ENCODE measurements around the gene RNASEL. TPM values are rescaled to one million over a fixed set of nuclear protein-coding genes. Genes with fewer than 3 reads are reported as not detected.
"Not testable (repeated sequence)": the region's sequence is repeated elsewhere in the genome, so short reads cannot be mapped to it uniquely, and the experiment has no call there.

Gene RNASEL
- total and polyA plus RNA-seq, 5 donors, result 2.5 to 5.7 (median 5.3) TPM

DNA sequence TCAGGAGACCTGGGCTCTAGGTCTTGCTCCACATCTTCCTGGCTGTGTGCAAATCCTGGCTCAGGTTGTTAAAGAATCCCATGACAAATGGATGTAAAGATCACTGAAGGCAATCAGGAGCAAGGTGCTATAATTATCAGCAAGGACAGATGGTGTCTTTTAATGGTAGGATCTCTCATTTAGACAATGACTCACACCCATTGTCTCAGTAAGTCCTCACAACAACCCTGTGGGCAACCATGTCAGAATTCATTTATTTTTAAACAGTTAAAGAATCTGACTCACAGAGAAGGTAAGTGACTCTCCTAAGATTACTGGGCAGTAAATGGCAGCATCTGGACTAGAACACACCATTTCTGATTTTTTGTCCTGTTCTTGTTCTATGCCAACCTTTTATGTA is 32.8 kb downstream of the RNASEL start:
- intact Hi-C loops (cut with DNase I), result no loop called here

DNA sequence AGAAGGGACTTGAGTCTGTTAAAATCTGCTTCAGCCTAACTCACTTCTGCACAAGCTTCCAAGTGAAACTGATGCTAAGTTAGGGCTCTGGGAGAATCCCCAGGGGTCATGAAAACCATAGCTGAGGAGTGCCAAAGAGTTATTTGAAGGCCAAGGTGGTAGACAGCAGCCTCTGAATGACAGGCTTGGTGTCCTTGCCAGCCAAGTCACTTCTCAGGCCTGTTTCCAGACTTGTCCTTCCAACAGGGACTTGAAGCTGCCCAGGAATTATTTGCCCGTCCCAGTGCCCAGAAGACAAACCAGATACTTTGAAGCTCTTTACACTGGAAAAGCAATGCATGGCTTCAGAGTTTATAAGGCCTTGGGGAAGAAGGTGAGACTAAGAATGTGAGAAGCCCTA is 33.6 kb downstream of the RNASEL start:
- WGBS, result 93% methylated on average over 1 of the region's 1 CpG
- H3K27me3 ChIP-seq (ENCODE audit: control insufficient read depth, insufficient read depth), result no peaks in the 10 kb centered on the region
- no peaks in the 10 kb centered on the region for H3K4me1 ChIP-seq (ENCODE audit: control insufficient read depth, insufficient read depth, low read length)
- H3K4me3 ChIP-seq (ENCODE audit: low read length), result no peak overlapping the region
- H3K27ac ChIP-seq (ENCODE audit: low read length), result no peak overlapping the region
- intact Hi-C loops (cut with DNase I), result no loop called here
- H3K9me3 ChIP-seq (ENCODE audit: control insufficient read depth, low read length), result no peaks in the 10 kb centered on the region
- DNase-seq (no peak), ATAC-seq (no peak)

More for the DNA sequence above, 32.8 kb downstream of the RNASEL start:
- no peak for ATAC-seq
- Histone ChIP-seq H3K9me3 (ENCODE audit: control insufficient read depth, low read length) (no peaks in the 10 kb centered on the region), H3K27me3 (ENCODE audit: control insufficient read depth, insufficient read depth) (no peaks in the 10 kb centered on the region), H3K4me1 (ENCODE audit: control insufficient read depth, insufficient read depth, low read length) (no peaks in the 10 kb centered on the region), H3K4me3 (ENCODE audit: low read length) (no peak overlapping the region), H3K27ac (ENCODE audit: low read length) (no peak overlapping the region)
- DNase-seq, result no peak

DNA sequence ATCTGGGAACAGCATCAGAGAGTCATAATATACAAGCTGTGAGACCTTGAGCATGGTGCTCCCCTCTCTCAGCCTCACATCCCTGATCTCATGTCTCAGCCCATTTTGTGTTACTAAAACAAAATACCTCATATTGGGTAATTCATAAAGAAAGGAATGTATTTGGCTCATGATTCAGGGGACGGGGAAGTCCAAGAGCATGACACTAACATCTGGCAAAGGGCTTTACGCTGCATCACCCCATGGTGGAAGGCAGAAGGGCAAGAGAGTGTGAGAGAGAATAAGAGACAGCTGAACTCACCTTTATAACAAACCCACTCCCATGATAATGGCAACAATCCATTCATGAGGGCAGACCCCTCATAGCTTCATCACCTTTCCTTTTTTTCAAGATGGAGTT is 36.5 kb downstream of the RNASEL start:
- peaks cover 1% of the 10 kb centered on the region for H3K4me1 ChIP-seq (ENCODE audit: control insufficient read depth, insufficient read depth, low read length)
- no peak for ATAC-seq
- no peaks in the 10 kb centered on the region for H3K9me3 ChIP-seq (ENCODE audit: control insufficient read depth, low read length)
- intact Hi-C loops (cut with DNase I), result no loop called here
- H3K27ac ChIP-seq (ENCODE audit: low read length), result no peak overlapping the region
- H3K27me3 ChIP-seq (ENCODE audit: control insufficient read depth, insufficient read depth), result no peaks in the 10 kb centered on the region
- no peak for DNase-seq
- WGBS, result 81% methylated on average over 2 of the region's 2 CpGs
- H3K4me3 ChIP-seq (ENCODE audit: low read length), result no peak overlapping the region

DNA sequence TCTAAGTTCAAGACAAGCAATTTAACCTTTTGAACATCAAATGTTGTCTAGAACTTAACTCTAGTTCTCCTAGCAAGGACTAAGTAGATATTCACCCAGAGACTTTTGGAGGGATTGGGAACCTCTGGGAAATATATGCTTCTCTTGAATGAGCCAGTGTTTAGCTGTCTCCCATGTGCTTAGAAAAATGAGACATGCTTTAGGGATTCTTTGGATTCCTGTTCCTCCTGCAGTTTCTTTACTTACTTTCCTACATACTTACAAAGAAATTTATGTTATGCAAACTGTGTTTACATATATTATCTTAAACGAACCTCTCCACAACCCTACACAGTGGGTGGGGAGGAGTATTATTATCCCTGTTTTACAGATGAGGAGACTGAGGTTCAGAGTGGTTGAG is 39.2 kb downstream of the RNASEL start:
- H3K4me3 ChIP-seq (ENCODE audit: low read length), result no peak overlapping the region
- no peak for DNase-seq
- intact Hi-C loops (cut with DNase I), result no loop called here
- H3K27me3 ChIP-seq (ENCODE audit: control insufficient read depth, insufficient read depth), result no peaks in the 10 kb centered on the region
- ATAC-seq, result no peak
- no peak overlapping the region for H3K27ac ChIP-seq (ENCODE audit: low read length)
- no peaks in the 10 kb centered on the region for H3K9me3 ChIP-seq (ENCODE audit: control insufficient read depth, low read length)
- 42% methylated on average over 1 of the region's 1 CpG for WGBS
- peaks cover 1% of the 10 kb centered on the region for H3K4me1 ChIP-seq (ENCODE audit: control insufficient read depth, insufficient read depth, low read length)

DNA sequence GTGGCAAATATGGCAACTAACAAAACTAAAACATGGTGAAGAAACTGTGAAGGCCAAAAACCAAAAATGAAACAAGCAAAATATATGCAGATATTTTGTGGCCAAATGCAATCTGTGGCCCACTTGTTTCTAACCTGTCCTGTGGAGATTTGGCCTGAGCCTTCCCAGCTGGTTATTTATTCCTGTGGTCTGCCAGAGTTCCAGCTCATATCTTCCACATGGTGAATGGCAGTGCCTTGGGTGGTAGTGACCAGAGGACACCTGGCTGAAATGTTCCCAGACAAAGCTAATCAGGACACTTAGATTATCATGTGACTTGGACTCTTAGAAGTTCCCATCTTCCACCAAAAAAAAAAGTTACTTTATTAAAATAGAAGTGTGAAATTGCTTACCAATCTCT is 39.7 kb downstream of the RNASEL start:
- DNase-seq (no peak), ATAC-seq (no peak)
- Histone ChIP-seq H3K9me3 (ENCODE audit: control insufficient read depth, low read length) (no peaks in the 10 kb centered on the region), H3K4me1 (ENCODE audit: control insufficient read depth, insufficient read depth, low read length) (peaks cover 1% of the 10 kb centered on the region), H3K4me3 (ENCODE audit: low read length) (no peak overlapping the region), H3K27me3 (ENCODE audit: control insufficient read depth, insufficient read depth) (no peaks in the 10 kb centered on the region), H3K27ac (ENCODE audit: low read length) (no peak overlapping the region)
- intact Hi-C loops (cut with DNase I), result no loop called here

DNA sequence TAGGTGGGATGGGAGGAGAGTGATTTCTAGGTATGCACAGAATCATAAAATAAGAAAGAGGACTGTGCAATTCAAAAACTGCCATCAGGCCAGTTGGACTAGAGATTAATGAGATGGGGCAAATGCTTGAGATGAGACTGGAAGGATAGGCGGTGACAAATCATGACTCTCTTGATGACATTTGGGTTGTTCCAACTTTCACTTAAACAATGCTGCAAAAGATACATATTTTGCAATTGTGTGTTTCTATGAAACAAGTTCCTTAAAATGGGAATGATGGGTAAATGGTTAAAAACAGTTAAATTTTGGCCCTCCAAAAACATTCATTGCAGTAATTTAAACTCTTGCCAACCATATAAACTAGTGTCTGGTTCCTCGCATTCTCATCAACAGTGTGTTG is 55.2 kb downstream of the RNASEL start:
- DNase-seq (no peak), ATAC-seq (no peak)
- 96% methylated on average over 2 of the region's 2 CpGs for WGBS
- no peak overlapping the region for H3K27ac ChIP-seq (ENCODE audit: low read length)
- H3K27me3 ChIP-seq (ENCODE audit: control insufficient read depth, insufficient read depth), result no peaks in the 10 kb centered on the region
- no peaks in the 10 kb centered on the region for H3K4me1 ChIP-seq (ENCODE audit: control insufficient read depth, insufficient read depth, low read length)
- intact Hi-C loops (cut with DNase I), result no loop called here
- H3K9me3 ChIP-seq (ENCODE audit: control insufficient read depth, low read length), result no peaks in the 10 kb centered on the region
- H3K4me3 ChIP-seq (ENCODE audit: low read length), result no peak overlapping the region

DNA sequence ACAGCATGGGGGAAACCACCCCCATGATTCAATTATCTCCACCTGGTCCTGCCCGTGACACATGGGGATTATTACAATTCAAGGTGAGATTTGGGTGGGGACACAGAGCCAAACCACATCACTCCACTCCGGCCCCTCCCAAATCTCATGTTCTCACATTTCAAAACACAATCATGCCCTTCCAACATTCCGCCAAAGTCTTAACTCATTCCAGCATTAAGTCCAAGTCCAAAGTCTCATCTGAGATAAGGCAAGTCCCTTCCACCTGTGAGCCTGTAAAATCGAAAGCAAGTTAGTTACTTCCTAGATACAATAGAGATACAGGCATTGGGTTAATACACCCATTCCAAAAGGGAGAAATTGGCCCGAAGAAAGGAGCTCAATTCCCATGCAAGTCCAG is 60.9 kb downstream of the RNASEL start:
- H3K4me1 ChIP-seq (ENCODE audit: control insufficient read depth, insufficient read depth, low read length); H3K9me3 ChIP-seq (ENCODE audit: control insufficient read depth, low read length); intact Hi-C loops (cut with DNase I); DNase-seq; H3K27ac ChIP-seq (ENCODE audit: low read length); H3K27me3 ChIP-seq (ENCODE audit: control insufficient read depth, insufficient read depth); H3K4me3 ChIP-seq (ENCODE audit: low read length); ATAC-seq: not testable (repeated sequence)
- 80% methylated on average over 5 of the region's 5 CpGs for WGBS

DNA sequence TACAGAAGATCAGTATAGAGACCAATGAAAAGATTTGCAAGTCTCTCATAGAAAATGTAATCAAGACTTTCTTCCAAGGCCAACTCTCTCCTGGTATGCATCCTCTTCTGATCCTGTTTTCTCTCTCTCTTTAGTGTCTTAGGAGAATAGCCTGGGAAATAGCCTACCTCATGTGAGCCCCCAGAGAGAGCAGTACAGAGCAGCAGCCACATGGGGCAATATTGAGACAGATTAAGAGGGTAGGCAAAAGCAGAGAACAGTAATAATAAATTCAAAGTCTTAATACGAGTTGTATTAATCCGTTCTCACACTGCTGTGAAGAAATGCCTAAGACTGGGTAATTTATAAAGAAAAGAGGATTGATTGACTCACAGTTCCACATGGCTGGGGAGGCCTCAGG is 61.4 kb downstream of the RNASEL start:
- Histone ChIP-seq H3K27ac (ENCODE audit: low read length) (no peak overlapping the region), H3K4me3 (ENCODE audit: low read length) (no peak overlapping the region), H3K27me3 (ENCODE audit: control insufficient read depth, insufficient read depth) (no peaks in the 10 kb centered on the region), H3K9me3 (ENCODE audit: control insufficient read depth, low read length) (no peaks in the 10 kb centered on the region), H3K4me1 (ENCODE audit: control insufficient read depth, insufficient read depth, low read length) (no peaks in the 10 kb centered on the region)
- WGBS, result 87% methylated on average over 2 of the region's 2 CpGs
- intact Hi-C loops (cut with DNase I), result no loop called here
- ATAC-seq, result no peak
- DNase-seq, result no peak

DNA sequence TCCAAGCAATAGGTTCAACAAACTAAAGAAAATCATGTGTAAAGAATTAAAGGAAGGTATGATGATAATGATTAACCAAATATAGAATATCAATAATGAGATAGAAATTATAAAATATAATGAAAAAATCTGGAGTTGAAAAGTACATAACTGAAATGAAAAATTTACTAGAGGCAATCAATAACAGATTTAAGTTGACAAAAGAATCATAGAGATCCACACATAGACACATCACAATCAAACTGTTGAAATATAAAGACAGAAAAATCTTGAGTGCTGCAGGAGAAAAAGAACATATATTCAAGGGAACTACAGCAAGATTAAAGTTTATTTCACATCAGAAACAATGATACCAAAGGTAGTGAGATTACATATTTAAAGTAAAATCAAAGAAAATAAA is 63.7 kb downstream of the RNASEL start:
- H3K4me3 ChIP-seq (ENCODE audit: low read length), result no peak overlapping the region
- no peaks in the 10 kb centered on the region for H3K9me3 ChIP-seq (ENCODE audit: control insufficient read depth, low read length)
- DNase-seq (no peak), ATAC-seq (no peak)
- no peaks in the 10 kb centered on the region for H3K4me1 ChIP-seq (ENCODE audit: control insufficient read depth, insufficient read depth, low read length)
- H3K27me3 ChIP-seq (ENCODE audit: control insufficient read depth, insufficient read depth), result no peaks in the 10 kb centered on the region
- intact Hi-C loops (cut with DNase I), result no loop called here
- no peak overlapping the region for H3K27ac ChIP-seq (ENCODE audit: low read length)

Other genes starting within 250 kb of the RNASEL start
- gene GLUL, start 197.5 kb downstream of the RNASEL start, total RNA-seq, result 100 to 1,000 TPM; 303 to 361 (median 342) TPM
- gene GLUL, start 197.5 kb downstream of the RNASEL start, polyA plus RNA-seq, result 199 TPM
- gene TEDDM1, start 188.6 kb downstream of the RNASEL start, total RNA-seq, result not detected
- gene TEDDM1, start 188.6 kb downstream of the RNASEL start, polyA plus RNA-seq, result not detected
- not detected for gene RGSL1, start 139.1 kb downstream of the RNASEL start, total RNA-seq
- not detected for gene RGSL1, start 139.1 kb downstream of the RNASEL start, polyA plus RNA-seq
- 1 to 10 TPM in 1 of 4 donors, under 1 TPM in 3; 0.47 to 1.3 (median 0.72) TPM for gene RGS16, start 15.1 kb upstream of the RNASEL start, total RNA-seq
- 2.1 TPM for gene RGS16, start 15.1 kb upstream of the RNASEL start, polyA plus RNA-seq
- gene RGS8, start 95.3 kb upstream of the RNASEL start, total RNA-seq, result under 1 TPM in 1 of 4 donors, not detected in 3; 0.33 TPM
- 0.02 TPM for gene RGS8, start 95.3 kb upstream of the RNASEL start, polyA plus RNA-seq
- gene NPL, start 200.5 kb upstream of the RNASEL start, total RNA-seq, result 1 to 10 TPM; 5.8 to 9.6 (median 9.4) TPM
- 3.2 TPM for gene NPL, start 200.5 kb upstream of the RNASEL start, polyA plus RNA-seq